Stimulated activated CD4-positive, alpha-beta T cell treated with anti-CD3 and anti-CD28 coated beads, Interleukin-12 subunit alpha, Interleukin-12 subunit beta, amount 100 ng/mL, for 24 hours (primary cell): ENCODE results near the gene PRDX1.

Source experiments
- DNase-seq, 2 experiments: peaks; one replicate each; pipeline ENCODE4 v3.0.0-alpha.2; 2020; ENCODE audit warnings: low read depth in 2 of 2

The PRDX1 gene

GRCh38 chr1:45465277-45465676 lies 56.4 kb downstream of the PRDX1 start:
- no peak for DNase-seq
